ENCODE measurements around the gene CENPX.

Gene CENPX

GRCh38 chr17:82055023-82055964 lies 32.6 kb upstream of the CENPX start:
- no peak for FAIRE-seq

- FAIRE-seq, result no peak
These were observed 31.8 kb upstream of the CENPX start for GRCh38 chr17:82054351-82055022.

- FAIRE-seq, result no peak
These were observed 31.0 kb upstream of the CENPX start for GRCh38 chr17:82053556-82054263.

GRCh38 chr17:82053130-82053529 lies 30.5 kb upstream of the CENPX start:
- FAIRE-seq, result no peak

GRCh38 chr17:82052638-82053059 lies 30.0 kb upstream of the CENPX start:
- FAIRE-seq, result no peak

- no peak for FAIRE-seq
These were observed 29.3 kb upstream of the CENPX start, which contains the start of the genes GPS1 and RFNG for GRCh38 chr17:82051776-82052637. Gene GPS1 (plus strand): TSS chr17:82051898. CDS start chr17:82051932, 34 bp downstream. Gene RFNG (minus strand): TSS chr17:82051811. CDS start chr17:82051766, 45 bp downstream.

GRCh38 chr17:82050761-82051641 lies 28.3 kb upstream of the CENPX start:
- no peak for FAIRE-seq

GRCh38 chr17:82050152-82050760 lies 27.6 kb upstream of the CENPX start:
- no peak for FAIRE-seq

- FAIRE-seq, result no peak
These were observed 26.9 kb upstream of the CENPX start for GRCh38 chr17:82049521-82049971.

GRCh38 chr17:82049106-82049505 lies 26.4 kb upstream of the CENPX start:
- no peak for FAIRE-seq

- FAIRE-seq, result no peak
These were observed 25.9 kb upstream of the CENPX start for GRCh38 chr17:82048571-82048971.

GRCh38 chr17:82047914-82048570 lies 25.4 kb upstream of the CENPX start:
- FAIRE-seq, result no peak

GRCh38 chr17:82047379-82047778 lies 24.7 kb upstream of the CENPX start:
- FAIRE-seq, result no peak

- no peak for FAIRE-seq
These were observed 24.2 kb upstream of the CENPX start for GRCh38 chr17:82046903-82047302.

- FAIRE-seq, result no peak
These were observed 23.3 kb upstream of the CENPX start for GRCh38 chr17:82045936-82046484.

GRCh38 chr17:82043507-82043906 lies 20.8 kb upstream of the CENPX start:
- FAIRE-seq, result no peak

GRCh38 chr17:82042649-82043048 lies 20.0 kb upstream of the CENPX start:
- no peak for FAIRE-seq

- no peak for FAIRE-seq
These were observed 18.6 kb upstream of the CENPX start for GRCh38 chr17:82041144-82041814.

GRCh38 chr17:82039695-82040299 lies 17.1 kb upstream of the CENPX start:
- FAIRE-seq, result no peak

Measured in colon (tissue), 2 donors.